GM21367 (cell line): ENCODE data around the gene KCNG2.

ENCODE experiments used
- ATAC-seq: cut with Tn5 transposase; IDR thresholded peaks from one replicate; pipeline ENCODE4 v1.9.1; 2021; ENCODE audit not compliant: unreplicated experiment

KCNG2 gene

DNA sequence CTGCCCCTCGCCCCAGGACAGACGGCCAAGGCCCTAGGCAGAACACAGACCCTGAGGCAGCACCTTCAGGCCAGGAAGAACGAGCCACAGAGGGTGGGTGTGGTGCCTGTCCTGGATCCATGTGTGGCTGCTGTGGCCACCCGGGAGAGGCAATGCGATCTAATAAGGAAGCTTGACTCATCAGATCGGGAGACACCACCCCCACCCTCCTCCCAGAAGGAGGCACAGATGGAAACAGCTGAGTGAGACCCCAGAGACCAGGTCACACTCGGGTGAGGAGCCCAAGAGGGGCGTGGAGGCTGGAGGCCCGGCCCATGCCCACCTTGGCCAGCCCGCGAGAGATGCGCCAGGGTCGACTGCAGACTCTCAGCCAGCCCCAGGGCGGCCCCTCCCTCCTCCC, 20.3 kb downstream of the KCNG2 start:
- ATAC-seq = no peak

DNA sequence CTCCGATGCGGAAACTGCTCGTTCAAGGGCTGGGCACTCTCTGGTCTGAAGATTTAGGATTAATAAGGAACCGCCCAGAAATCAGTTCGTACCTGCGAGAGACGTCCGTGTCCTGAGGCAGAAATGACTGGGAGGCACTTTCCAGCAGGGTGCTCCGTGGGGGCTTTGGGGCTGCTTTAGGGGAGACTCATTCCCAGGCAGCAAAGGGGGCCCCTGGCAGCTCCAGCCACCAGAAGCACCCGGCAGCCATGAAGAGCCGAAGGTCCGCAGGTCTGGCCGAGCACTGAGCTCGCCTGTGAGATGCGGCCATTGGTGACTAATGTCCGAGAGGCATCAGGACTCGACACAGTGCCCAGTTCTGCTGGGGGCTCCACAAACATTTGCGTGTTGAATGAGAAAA, 20.9 kb downstream of the KCNG2 start:
- ATAC-seq = no peak

DNA sequence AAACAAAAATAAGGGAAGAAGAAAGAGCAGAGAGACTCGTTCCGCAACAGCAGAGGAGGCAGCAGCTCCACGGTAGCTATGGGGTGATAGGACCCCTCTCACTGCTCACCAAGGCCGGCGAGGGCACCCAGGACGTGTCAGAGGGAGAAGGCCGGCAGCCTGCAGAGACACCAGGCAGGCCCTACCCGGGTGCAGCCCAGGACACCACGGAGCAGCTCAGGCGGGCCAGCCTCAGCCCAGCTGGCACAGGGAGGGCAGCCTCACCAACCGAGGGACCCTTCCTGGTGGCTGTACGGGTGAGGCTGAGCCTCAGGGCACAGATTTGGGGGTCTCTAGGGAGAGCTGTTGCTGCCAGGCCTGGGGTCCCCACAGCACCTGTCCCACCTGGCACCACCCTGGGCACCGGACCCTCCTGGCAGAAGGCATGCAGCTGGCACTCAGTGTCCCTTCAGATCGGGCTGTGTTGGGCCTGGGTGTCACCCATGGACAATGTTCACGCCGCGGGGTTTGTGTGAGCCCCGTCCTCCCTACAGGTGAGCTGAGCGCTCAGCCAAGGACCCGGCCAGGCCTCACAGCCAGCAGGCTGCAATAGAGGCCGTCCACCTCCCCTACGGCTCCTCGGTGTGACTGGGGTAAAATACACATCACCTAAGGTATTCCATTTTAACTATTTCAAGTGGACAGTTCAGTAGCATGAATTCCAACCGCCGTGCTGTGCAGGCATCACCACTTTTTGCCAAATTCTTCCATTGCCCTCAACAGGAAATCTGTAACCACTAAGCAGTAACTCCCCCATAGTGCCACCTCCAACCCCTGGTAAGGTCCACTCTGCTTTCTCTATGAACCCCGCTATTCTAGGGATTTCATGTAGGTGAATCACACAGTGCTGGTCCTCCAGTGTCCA, 21.6 kb downstream of the KCNG2 start:
- no peak for ATAC-seq

DNA sequence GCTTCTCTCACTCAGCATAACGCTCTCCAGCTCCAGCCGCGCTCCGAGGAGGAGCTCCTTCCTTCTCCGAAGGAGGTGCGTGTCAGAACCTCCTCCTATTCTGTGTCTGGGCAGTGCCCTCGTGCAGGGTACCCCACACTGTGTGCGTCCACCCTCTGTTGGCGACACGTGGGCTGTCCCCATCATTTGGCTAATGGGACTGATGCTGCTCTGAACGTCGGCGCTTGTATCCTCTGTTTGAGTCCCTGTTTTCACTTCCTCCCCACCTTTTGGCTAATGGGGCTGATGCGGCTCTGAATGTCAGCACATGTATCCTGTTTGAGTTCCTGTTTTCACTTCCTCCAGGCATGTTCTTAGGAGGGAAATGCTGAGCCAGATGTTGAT, 22.2 kb downstream of the KCNG2 start:
- ATAC-seq = peak; percentile 94

DNA sequence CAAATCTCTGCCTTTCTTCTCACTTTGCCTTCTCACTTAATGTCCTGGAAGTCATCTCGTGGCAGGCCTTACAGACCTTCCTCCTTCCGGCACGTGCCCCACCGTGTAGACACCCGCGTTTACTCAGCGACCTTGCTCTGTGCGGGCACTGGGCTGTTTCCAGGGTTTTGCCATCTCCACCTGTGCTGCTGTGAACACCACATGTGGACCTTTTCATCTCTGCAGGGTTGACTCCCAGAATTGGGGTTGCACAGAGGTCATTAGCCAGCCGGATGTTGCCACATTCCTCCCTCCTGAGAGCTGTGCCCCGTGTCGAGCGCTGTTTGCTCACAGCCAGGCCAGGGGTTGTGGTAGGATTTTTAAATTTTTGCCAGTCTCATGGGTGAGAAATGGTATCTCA, 25.4 kb downstream of the KCNG2 start:
- no peak for ATAC-seq

DNA sequence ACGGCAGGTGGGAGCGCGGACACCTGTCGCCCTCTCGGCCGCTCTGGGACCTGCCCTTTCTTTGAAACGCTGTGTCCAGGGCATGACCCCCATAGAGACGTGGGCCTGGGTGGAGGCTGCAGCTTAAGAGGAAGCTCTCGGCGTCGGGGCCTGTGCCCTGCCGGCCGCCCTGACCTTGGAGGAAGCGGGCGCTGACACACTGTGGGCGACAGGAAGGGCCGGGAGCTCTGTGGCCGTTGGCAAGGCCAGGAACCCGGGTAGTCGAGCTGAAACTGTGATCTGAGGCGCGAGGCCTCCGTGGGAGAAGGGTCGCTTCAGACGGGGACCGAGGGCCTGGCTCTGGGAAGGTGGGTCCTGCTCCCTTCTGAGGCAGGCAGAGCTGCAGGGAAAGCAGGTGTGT, 28.2 kb downstream of the KCNG2 start:
- ATAC-seq = no peak

DNA sequence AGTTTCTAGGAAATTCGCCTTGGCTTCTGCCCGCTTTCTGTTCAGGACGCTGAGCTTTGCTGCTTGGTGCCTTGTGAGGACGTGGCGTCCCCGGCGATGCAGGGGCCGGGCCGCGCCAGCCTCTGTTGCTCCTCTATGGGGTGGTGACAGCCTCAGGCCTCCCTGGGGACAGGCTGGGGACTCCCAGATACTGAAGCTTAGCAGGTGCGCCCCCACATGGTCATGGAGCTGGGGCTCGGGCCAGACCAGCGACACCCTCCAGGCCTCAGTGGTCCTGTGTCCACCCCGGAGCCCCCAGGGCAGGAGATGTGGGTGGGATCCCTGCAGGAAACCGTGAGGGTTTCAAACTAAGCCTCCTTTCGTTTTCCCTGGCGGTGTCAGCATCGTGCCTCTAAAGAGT, 29.2 kb downstream of the KCNG2 start:
- ATAC-seq = no peak

DNA sequence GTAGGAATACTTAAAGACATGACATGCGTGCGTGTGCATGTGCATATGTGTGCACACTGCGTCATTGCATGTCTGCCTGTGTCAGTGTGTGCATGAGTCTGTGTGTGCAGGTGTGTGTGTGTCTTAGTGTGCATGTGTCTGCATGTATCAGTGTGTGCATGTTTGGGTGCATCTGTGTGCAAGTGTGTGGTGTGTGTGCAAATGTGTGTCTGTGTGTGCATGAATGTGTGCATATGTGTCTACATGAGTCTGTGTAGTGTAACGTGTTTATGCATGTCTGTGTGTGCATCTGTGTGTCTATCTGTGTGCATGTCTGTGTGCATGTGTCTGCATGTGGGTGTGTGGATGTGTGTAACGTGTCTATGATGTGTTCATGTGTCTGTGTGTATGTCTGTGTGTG, 30.5 kb downstream of the KCNG2 start:
- ATAC-seq = no peak

DNA sequence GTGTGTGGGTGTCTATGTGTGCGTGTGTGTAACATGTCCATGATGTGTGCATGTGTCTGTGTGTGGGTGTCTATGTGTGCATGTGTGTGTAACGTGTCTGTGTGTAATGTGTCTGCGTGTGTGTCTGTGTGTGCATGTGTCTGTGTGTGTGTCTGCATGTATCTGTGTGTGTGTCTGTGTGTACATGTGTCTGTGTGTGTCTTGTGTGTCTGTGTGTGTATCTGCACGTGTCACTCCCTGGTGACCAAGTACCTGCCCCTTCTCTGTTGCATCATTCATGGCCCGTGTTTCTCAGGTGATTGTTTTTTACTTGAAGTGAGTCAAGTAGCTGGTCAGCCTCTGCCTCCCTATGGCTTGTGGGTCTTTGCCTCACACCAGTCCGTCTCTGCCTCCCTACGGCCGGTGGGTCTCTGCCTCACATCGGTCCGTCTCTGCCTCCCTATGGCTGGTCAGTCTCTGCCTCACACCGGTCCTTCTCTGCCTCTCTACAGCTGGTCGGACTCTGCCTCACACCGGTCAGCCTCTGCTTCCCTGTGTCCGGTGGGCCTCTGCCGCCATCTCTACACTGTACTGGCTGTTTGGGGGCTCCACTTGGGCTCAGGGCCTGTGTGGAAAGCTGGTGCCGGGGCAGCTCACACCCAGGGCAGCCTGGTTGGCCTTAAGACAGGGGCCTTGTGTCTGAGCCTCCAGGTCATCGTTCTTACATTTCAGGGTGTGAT, 31.6 kb downstream of the KCNG2 start:
- no peak for ATAC-seq

DNA sequence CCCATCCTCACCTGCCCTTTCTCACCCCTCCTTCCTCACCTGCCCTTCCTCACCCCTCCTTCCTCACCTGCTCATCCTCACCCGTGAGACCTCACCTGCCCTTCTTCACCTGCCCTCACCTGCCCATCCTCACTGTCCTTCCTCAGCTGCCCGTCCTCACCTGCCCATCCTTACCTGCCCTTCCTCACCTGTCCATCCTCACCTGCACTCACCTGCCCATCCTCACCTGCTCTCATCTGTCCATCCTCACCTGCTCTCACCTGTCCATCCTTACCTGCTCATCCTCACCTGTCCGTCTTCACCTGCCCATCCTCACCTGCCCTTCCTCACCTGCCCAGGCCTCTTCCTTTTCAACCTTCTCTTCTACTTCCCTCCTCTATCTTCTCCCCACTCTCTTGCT, 34.4 kb downstream of the KCNG2 start:
- no peak for ATAC-seq

DNA sequence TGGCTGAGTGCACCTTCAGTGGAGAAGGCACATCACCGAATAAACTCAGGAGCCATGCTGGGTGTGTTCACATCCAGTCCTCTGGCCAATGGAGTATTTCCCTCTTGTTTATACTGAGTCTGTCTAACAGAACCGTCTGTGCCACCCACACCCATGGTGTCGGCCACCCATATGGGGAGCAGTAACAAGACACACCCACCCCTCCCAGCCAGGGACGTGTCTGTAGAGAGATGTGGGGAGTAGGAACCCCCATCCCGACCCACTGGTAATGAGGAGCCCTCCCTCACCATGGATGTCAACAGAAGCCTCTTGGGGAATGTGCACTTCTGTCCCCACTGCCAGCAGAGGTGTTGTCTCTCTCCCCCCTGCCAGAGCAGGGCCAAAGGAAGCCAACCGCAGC, 37.1 kb downstream of the KCNG2 start:
- no peak for ATAC-seq

DNA sequence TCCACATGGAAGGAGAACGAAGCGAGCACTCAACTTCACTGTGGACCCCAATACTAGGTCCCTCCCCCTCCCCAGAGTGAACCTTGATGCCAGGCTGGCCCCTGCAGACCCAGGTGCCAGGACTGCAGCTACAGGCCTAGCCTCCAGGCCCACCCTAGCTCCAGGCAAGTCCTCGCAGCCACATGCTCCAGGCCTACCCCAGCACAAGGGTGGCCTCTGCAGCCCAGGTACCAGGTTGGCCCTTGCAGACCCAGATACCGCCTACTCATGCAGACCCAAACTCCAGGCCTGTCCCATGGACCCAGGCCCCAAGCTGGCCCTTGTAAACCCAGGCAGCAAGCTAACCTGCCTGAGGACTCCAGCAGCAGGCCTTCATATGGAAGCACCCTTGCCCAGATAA, 44.2 kb downstream of the KCNG2 start:
- no peak for ATAC-seq

DNA sequence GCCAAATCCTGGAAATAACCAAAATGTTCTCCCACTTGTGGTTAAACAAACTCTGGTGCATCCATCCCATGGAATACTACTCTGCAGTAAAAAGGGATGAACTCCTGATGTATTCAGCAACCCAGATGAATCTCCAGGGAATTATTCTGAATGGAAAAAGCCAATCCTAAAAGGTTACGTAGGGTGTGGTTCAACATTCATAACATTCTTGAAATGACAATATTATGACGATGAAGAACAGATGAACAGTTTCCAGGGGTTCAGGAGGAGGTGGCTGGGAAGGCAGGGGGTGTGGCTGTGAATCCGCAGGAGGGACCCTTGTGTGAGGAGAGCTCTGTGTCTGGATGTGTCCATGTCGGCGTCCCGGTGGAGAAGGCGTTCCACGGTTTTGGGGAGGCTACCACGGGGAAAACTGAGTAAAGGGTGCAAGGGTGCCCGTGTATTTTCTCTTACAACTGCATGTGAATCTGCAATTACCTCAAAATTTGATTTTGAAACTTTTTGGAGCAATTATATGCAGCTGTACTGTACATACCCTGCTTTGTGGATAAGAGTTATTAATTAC, 47.3 kb downstream of the KCNG2 start:
- no peak for ATAC-seq

DNA sequence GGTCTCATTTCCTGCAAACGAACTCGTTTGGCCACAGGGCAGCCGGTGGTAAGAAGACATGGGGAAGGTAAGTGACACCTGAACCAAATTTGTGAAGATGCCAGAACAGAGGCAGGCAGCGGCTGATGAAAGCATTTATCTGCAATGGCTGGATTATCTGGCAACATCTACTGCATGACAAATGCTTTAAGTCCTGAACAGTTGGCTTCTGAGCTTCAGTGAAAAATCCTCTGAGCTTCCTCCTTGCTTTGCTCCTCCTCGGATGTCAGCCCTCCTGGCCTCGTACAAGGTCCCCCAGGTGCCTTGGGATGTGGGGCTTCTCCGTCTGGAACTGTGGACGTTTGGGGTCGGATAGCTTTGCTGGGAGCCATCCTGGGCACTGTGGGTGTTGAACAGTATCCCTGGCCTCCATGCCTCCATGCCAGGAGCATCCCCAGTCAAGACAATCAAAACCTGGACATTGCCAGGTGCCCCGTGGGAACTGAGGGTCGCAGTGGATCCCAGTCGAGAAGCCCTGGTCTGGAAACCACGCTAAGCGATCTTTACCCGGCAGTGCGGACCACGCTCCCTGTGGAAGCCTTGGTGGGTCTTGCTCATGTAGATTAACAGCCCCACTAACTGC, 49.3 kb downstream of the KCNG2 start:
- no peak for ATAC-seq

DNA sequence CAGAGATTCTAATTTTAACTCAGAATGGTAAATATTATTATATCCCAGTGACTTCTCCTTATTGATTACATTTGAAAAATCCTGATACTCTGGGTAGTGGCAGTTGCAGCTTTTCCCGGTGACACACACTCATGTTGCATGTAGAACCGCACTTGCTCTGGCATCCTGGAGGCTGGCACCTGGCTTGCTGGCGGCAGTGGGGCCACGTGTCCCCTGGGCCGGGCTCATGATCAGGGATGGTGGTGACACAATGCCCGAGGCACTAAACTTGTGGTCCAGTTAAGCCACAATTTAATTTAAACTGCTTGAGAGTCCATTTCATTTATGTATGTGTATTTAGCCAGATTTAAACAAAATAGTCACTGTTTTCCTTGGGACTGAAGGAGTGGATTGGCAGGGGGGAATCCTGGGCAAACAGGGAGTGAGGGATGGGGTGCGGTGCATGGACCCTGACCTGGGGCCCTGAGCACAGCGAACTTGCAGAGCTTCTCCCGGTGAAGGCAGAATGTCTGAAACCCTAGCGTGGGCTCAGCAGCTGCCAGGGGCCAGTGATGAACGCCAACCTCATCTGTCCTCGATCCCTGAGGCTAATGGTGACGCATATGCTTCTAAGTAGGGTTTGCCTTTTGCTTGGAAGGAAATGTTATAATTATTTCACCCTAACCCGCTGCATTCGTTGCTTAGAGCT, 50.0 kb downstream of the KCNG2 start:
- ATAC-seq = no peak

DNA sequence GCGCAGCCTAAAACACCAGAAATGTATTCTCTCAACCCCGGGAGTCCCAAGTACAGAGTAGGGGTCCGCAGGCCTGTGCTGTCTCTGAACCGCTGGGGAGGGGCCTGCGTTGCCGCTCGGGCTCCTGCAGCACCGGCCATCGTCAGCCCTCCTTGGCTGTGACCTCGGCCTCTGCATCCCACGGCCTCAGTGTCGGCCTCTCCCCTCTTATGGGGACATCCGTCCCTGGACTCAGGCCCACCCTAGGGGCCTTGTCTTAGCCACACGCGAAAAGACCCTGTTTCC, 50.5 kb downstream of the KCNG2 start:
- ATAC-seq = no peak

DNA sequence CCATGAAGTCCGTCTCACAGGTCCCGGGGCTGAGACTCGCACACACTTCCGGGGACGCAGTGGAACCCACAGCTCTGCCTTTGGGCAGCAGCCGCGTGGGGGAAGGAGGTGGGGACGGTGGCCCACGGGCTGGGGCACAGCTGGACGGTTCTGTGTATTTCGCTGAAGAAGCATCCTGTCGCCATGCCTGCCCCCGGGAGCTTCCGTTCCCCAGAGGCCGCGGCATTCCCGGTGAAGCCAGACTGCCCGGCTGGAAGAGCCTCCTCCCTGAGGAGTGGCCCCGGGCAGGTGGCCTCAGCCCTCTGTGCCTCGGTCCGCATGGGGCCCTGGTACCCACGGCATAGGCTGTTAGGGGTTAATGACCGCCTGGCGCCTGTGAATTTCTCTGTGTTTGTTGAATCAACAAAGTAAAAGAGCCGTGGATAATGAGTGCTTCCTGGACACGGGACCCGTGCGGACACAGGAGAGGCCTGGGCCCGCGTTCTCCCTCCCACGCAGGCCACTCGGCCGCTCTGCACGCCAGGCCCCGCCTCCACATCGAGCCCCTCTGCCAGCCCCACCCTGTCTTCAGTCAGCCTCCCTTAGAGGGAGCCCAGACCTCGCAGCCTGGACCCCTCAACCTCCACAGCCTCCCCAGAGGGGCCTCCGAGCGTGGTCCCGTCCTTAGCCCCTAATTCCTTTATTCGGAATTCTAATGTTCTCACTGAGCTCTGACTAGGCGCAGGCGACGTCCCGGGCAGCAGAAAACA, 51.0 kb downstream of the KCNG2 start:
- ATAC-seq = no peak

DNA sequence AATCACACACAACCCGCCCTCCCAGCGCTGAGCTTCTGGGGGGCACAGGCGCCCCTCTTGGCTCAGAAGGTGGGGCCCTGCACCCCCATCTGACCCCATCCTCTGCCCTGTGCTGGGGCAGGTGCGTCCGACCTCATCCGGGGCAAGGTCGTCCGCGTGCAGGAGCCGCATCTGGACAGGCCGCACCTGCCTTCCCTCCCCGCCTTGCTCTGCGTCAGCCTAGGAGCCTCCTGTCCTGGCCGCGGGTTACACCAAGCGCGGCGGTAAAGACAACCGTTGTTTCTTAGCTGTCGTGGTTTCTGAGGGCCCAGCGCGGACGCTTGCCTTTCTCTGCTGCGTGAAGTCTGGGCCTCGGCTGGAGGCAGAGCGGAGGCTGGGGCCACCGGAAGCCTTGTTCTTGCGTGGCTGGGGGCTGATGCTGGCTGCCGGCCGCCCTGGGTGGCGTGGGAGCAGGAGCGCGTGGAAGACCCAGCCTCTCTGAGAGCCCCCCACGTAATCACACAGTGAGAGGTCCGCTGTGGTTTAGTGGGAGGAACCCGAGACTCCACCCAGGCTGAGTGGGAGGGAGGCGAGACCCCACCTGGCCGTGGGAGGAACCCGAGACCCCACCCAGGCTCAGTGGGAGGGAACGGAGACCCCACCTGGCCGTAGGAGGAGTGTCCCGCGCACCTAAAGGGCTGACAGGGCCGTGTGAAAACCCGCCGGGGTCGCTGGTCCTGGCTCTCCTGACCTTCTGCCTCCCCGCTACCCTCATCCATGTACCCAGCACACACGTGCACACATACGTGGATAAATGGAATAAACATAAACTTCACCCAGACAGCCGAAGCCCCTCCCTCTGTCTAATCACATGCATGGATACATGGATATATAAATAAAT, 51.8 kb downstream of the KCNG2 start:
- ATAC-seq = no peak

DNA sequence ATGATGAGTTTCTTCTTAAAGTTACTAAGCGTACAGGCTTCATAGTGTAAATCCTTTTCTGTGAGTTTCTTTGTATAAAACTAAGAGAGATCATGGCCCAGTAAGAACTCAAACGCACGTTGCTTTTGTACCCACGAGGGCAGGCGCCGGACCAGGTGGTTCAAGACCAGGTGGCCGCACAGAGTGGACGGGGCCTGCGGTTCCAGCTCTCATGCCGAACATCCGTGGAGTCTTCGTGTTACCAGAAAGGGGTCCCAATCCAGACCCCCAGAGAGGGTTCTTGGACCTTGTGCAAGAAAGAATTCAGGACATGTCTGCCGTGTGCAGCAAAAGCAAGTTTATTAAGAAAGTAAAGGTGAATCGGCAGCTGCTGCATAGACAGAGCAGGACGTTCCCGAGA, 53.0 kb downstream of the KCNG2 start:
- ATAC-seq = no peak

DNA sequence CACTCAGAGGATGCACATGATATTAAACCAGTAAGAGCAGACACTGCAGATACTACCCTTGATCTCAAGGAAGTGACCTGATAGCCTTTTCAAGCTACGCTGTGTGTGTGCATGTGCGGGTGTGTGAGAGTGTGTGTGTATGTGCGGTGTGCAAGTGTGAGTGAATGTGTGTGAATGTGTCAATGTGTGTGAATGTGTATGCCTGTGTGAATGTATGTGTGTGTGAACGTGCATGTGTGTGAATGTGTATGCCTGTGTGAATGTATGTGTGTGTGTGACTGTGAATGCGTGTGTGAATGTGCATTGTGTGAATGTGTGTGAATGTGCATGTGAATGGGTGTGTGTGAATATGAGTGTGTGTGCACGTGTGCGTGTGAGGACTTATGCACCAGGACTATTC, 53.8 kb downstream of the KCNG2 start:
- no peak for ATAC-seq
